Bronchial epithelial cell (primary cell): ENCODE measurements around the gene INTS4. TPM values are rescaled to one million over a fixed set of nuclear protein-coding genes. Genes with fewer than 3 reads are reported as not detected.
"Not testable (repeated sequence)": the region's sequence is repeated elsewhere in the genome, so short reads cannot be mapped to it uniquely, and the experiment has no call there.

Experiments used
- DNase-seq: peaks from one replicate; pipeline ENCODE4 v3.0.0-alpha.2; 2010; ENCODE audit warnings: low read depth
- FAIRE-seq: peaks from 2 replicates; lab custom pipeline; 2011; peaks lifted over from hg19 to GRCh38; lab: Jason Lieb, UNC
- H3K27me3 ChIP-seq: 2 replicates; pipeline ENCODE4 v1.5.1; 2011; ENCODE audit warnings: low read length; ENCODE audit not compliant: control insufficient read depth, insufficient read depth
- H3K36me3 ChIP-seq: 2 replicates; pipeline ENCODE4 v1.5.1; 2011; ENCODE audit warnings: low read length; ENCODE audit not compliant: control insufficient read depth, insufficient read depth
- H3K4me3 ChIP-seq: 2 replicates; pipeline ENCODE4 v1.5.1; 2011; ENCODE audit warnings: mild to moderate bottlenecking, low read depth, low read length, control low read depth
- CTCF ChIP-seq: IDR thresholded peaks from 2 replicates; pipeline ENCODE4 v1.5.1; 2011; ENCODE audit warnings: mild to moderate bottlenecking, moderate library complexity, low read length, control low read depth, inconsistent platforms; ENCODE audit not compliant: insufficient read depth, severe bottlenecking
- total RNA-seq: library from RNA; depleted of rRNA; stranded (reverse); fragments of >200 nt; gene quantifications from 2 replicates; pipeline ENCODE4 v1.2.1, GENCODE V29; 2014

INTS4 gene
- total RNA-seq, 1 donor from 2014 or later = 29.7 TPM

- TF ChIP-seq CTCF = no peak
- no peaks in the 10 kb centered on the region for H3K27me3 ChIP-seq
- H3K36me3 ChIP-seq = no peaks in the 10 kb centered on the region
- no peak overlapping the region for H3K4me3 ChIP-seq
- DNase-seq (no peak), FAIRE-seq (no peak)
These were observed 40.2 kb upstream of the INTS4 start for GRCh38 chr11:78034623-78035022.

GRCh38 chr11:78033040-78033439 is 38.6 kb upstream of the INTS4 start:
- no peak for TF ChIP-seq CTCF
- Histone ChIP-seq H3K4me3 (no peak overlapping the region), H3K27me3 (no peaks in the 10 kb centered on the region), H3K36me3 (no peaks in the 10 kb centered on the region)
- no peak for FAIRE-seq
- no peak for DNase-seq

GRCh38 chr11:78032090-78032489 is 37.6 kb upstream of the INTS4 start:
- Histone ChIP-seq H3K27me3 (no peaks in the 10 kb centered on the region), H3K4me3 (no peak overlapping the region), H3K36me3 (no peaks in the 10 kb centered on the region)
- no peak for FAIRE-seq
- DNase-seq = no peak
- no peak for TF ChIP-seq CTCF

GRCh38 chr11:78031629-78032028 is 37.2 kb upstream of the INTS4 start:
- no peaks in the 10 kb centered on the region for H3K27me3 ChIP-seq
- H3K36me3 ChIP-seq = no peaks in the 10 kb centered on the region
- DNase-seq (no peak), FAIRE-seq (no peak)
- no peak overlapping the region for H3K4me3 ChIP-seq
- no peak for TF ChIP-seq CTCF

- no peak for DNase-seq
- no peak for FAIRE-seq
- TF ChIP-seq CTCF = no peak
- Histone ChIP-seq H3K4me3 (no peak overlapping the region), H3K36me3 (no peaks in the 10 kb centered on the region), H3K27me3 (no peaks in the 10 kb centered on the region)
These were observed 36.2 kb upstream of the INTS4 start for GRCh38 chr11:78030429-78031325.

GRCh38 chr11:78028423-78028822 is 34.0 kb upstream of the INTS4 start:
- not testable (repeated sequence) for H3K4me3 ChIP-seq, H3K27me3 ChIP-seq, FAIRE-seq, H3K36me3 ChIP-seq
- DNase-seq = peak; percentile 42
